CMK (cell line): ENCODE results near the gene WSCD2.
A peak's percentile ranks its signal among the peaks of the same experiment; 100 is the strongest.

Source experiments
- DNase-seq: peaks from one replicate; pipeline ENCODE4 v3.0.0-alpha.2; 2010; ENCODE audit warnings: low read depth

WSCD2 gene

GRCh38 chr12:108107293-108107692 lies 21.8 kb upstream of the WSCD2 start:
- no peak for DNase-seq

- DNase-seq: no peak
These were observed 19.6 kb upstream of the WSCD2 start for GRCh38 chr12:108109504-108109903.

GRCh38 chr12:108109954-108110353 lies 19.1 kb upstream of the WSCD2 start:
- no peak for DNase-seq

DNA sequence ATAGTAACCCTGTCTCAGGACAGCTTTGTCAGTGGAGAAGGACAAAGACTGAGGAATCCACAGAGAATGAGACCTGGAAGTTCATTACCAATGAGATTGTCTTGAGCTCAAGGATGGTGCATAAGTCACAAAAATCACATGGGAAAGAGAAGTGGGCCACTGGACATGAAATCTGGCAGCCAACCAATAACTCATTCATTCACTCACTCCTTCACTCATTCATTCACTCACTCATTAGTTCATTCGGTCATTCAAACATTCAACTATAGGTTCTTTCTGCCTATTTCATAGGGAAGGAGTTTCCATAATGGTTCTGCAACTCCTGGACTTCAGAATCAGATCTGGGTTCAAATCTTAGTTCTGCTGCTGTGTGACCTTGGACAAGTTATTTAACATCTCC lies 18.2 kb upstream of the WSCD2 start:
- DNase-seq: no peak

- no peak for DNase-seq
These were observed 16.1 kb upstream of the WSCD2 start for GRCh38 chr12:108112832-108113556.

- DNase-seq: no peak
These were observed 13.7 kb upstream of the WSCD2 start for GRCh38 chr12:108115123-108116121.

GRCh38 chr12:108116254-108116653 lies 12.8 kb upstream of the WSCD2 start:
- no peak for DNase-seq

DNA sequence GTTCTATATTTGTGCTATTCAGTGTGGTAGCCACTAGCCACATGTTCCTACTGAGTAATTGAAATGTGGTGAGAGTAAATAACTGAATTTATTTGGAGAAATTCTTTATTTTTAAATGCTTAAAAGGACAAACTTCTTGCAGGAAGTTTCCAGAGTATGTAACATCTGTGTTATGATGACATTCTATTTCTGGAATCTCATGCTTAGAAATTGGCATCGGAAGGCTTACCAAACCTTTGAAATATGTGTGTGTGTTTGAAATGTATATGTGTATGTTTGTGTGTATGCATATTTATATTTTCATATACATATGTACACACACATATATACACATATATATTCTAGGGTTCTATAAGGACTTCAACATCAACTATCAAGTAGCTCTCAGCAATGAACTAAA lies 12.4 kb upstream of the WSCD2 start:
- no peak for DNase-seq

DNA sequence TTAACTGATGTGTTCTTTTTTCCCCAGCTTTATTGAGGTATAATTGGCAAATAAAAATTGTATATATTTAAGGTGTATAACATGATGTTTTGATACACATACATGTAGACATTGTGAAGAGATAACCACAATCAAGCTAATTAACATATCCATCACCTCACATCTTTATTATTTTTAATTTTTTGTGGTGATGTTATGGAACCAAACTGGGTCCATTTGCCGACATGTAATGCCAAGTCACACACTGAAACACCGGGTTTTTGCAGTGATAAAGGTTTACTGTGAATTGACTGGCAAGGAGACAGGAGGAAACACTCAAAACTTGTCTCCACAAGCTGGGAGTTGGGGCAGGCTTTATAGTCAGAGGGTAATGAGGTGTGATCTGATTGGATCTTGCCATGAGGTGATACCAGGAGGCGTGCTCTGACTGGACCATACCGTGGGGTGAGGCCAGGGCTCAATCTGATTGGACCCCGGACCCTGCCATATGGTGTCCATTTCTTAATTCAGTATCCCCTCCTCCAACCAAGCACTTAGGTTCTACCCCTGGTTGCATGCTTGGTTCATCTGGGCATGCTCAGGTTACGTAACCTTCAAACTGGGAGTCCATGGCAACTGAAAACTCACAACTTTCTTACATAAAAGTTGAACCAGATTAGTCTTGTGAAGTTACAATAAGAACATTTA lies 11.8 kb upstream of the WSCD2 start:
- DNase-seq: no peak

DNA sequence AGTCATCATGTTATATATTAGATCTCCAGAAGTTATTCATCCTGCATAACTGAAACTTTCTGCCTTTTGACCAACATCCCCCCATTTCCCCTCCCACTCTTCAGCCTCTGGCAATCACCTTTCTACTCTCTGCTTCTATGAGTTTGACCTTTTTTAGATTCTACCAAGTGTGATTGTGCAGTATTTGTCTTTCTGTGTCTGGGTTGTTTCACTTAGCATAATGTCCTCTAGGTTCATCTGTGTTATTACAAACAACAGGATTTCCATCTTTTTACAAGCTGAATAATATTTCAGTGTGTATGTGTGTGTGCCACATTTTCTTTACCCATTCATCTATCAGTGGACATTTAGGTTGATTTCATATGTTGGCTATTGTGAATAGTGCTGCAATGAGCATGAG lies 11.2 kb upstream of the WSCD2 start:
- DNase-seq: no peak

DNA sequence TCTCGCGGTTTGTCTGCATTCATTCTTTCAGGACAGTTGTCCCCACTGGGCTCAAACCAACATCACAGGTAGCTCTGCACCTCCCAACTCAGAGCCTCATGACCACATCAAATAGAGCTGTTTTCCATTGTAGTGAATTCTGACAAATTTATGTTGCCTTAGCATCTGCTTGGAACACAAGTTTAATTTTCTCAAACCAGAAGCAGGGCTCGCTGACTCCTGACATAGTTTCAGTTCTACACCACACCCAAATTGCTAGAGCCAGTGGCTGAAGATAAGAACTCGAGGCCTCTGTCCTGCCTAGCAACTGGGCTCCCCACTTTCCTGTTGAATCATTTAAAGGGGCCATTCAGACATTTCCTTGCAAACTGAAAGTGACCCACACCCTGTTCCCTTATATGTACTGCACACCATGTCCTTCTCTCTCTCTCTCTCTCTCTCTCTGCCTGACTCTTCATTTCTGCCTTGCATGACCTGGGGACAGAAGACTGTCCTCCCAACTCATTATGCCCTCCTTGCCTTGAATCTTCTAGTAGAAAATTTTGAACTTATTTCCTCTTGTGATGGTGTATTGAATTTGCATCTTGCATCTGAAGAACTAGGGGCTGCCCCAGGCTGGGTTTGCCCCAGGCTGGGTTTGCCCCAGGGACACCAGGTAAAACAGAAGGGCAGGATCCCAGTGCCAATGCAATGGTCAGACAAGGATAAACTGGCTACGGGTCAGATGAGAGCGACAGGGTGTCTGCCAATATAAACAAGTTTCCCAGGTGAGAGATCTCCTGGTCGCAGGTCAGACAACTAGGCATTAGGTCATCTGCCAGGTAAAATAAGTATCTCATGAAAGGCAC lies 9.7 kb upstream of the WSCD2 start:
- peak; percentile 47 for DNase-seq

GRCh38 chr12:108119974-108120862 lies 8.9 kb upstream of the WSCD2 start:
- no peak for DNase-seq

GRCh38 chr12:108120863-108121165 lies 8.3 kb upstream of the WSCD2 start:
- DNase-seq: no peak

GRCh38 chr12:108121320-108121719 lies 7.8 kb upstream of the WSCD2 start:
- no peak for DNase-seq

- no peak for DNase-seq
These were observed 7.2 kb upstream of the WSCD2 start for GRCh38 chr12:108121728-108122471.

DNA sequence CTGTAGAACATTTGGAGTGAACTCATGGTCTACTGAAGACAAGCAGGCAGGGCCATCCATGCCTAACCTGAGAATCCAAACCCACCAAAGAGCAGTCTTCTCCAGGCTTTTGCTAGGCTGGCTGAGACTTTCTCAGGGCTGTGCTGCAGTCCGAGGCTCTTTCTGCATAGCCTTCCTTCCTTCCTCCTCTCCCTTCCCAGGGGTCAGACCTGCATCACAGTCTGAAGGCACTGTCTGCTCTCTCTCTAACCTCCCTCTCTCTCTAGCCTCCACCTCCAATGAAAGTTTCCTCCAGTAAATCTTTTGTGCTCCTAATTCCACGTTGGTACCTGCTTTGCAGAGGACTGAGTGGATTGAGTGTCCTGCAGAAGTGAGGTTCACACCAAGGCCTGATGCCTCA lies 6.4 kb upstream of the WSCD2 start:
- no peak for DNase-seq

DNA sequence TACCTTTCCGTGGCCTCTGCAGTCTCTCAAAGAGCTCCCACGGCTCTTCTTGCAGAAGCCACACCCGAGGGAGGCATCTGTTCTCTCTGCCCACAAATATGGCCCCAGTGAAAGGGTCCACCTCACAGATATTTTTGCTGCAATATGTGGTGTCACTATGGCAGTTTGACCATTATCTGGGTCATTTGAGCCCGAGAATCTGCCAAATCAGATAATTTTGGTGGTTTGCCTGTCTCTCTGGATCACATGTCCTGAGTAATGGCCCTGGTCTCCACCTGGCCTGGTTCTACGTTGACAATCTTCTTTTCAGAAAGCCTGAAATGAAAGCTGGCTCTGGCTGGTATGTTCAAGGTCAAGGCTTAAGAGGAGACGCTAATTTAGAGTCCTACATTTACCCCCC lies 5.7 kb upstream of the WSCD2 start:
- no peak for DNase-seq

DNA sequence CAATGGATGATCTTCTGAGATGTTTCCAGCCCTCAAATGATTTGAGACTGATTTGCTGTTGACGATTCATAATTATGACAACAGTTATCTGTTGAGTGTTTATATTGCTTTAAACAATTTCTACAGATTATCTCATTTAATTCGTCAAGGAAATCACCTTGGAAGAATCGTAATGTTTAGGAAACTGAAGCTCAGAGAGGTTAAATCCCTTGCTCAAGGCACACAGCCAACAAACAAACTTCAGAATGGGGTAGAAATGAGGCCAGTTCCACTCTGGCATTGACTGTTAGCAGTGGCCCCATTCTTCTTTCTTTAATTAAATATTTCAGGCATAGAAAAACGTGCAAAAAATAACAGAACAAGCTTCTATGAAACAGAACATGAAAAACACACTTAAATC lies 4.0 kb upstream of the WSCD2 start:
- no peak for DNase-seq

GRCh38 chr12:108126212-108126611 lies 2.9 kb upstream of the WSCD2 start:
- DNase-seq: no peak

DNA sequence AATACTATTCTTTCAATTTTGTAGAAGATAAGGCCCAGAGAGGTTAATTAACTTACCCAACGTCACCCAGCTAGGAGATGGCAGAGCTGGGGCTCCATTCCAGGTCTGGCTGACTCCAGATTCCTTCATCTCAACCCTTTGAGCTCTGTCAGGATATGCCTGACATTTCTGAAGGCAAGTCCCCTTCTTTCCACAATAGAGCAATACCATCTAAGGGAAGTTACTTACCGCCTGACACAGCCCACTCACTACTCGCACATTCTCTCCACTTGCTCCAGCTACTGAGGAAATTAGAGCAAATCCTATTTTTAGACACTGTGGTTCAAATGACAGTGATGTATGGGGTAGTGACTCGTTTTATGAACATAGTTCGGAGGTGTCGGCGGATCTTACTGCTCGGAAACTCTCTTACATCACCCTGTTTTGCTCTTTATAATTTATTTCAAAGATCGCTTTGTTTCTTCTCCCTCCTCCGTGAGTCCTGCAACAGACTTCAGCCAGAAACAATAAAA lies 2.0 kb upstream of the WSCD2 start:
- no peak for DNase-seq
